Common myeloid progenitor, CD34-positive (primary cell): ENCODE measurements around the gene TMEM8B.

Experiments used
- CTCF ChIA-PET: fragments of 350-600 bp; sonication (Branson Sonifier 250); formaldehyde crosslinking; loops from one replicate; lab custom pipeline; 2021; ENCODE audit warnings: antibody characterized with exemption; lab: Charles Lee
- POLR2A ChIA-PET: fragments of 350-600 bp; sonication (Branson Sonifier 250); formaldehyde crosslinking; loops from one replicate; lab custom pipeline; 2021; ENCODE audit warnings: antibody characterized with exemption; lab: Charles Lee
- DNase-seq, 3 donors: peaks; one replicate each; pipeline versions ENCODE4 v3.0.0 to v3.0.0-alpha.2; 2013
- H3K27ac ChIP-seq, 2 experiments: 1 replicate in 1 of 2; 2 replicates in 1 of 2; pipeline ENCODE4 v1.7.0; 2013; ENCODE audit warnings: inconsistent platforms in 2 of 2, low read length in 2 of 2, mild to moderate bottlenecking in 2 of 2, low read depth in 1 of 2, moderate library complexity in 1 of 2; ENCODE audit not compliant: severe bottlenecking in 2 of 2, insufficient read depth in 1 of 2, poor library complexity in 1 of 2
- H3K27me3 ChIP-seq, 5 experiments: replicated peaks in 2 of 5; 1 replicate in 3 of 5; 2 replicates in 2 of 5; pipeline versions ENCODE4 v1.6.1 to v1.7.0; 2013; ENCODE audit warnings: low read length in 4 of 5, mild to moderate bottlenecking in 2 of 5, moderate library complexity in 2 of 5, inconsistent platforms in 1 of 5; ENCODE audit not compliant: insufficient read depth in 5 of 5, control insufficient read depth in 4 of 5
- H3K36me3 ChIP-seq, 4 experiments: 1 replicate in 2 of 4; 2 replicates in 2 of 4; pipeline versions ENCODE4 v1.6.1 to v1.7.0; 2013; ENCODE audit warnings: low read length in 3 of 4, control low read depth in 1 of 4, mild to moderate bottlenecking in 1 of 4; ENCODE audit not compliant: control insufficient read depth in 4 of 4, insufficient read depth in 4 of 4
- H3K4me1 ChIP-seq, 4 experiments: 1 replicate in 3 of 4; 2 replicates in 1 of 4; pipeline versions ENCODE4 v1.6.1 to v1.7.1; 2013; ENCODE audit warnings: low read length in 3 of 4, mild to moderate bottlenecking in 3 of 4, control low read depth in 1 of 4, inconsistent platforms in 1 of 4, moderate library complexity in 1 of 4; ENCODE audit not compliant: control insufficient read depth in 4 of 4, insufficient read depth in 4 of 4; ENCODE audit errors: control extremely low read depth in 1 of 4
- H3K4me3 ChIP-seq, 7 experiments: 1 replicate in 4 of 7; 2 replicates in 3 of 7; pipeline versions ENCODE4 v1.5.1 to v1.7.0; 2013; ENCODE audit warnings: mild to moderate bottlenecking in 7 of 7, low read length in 6 of 7, moderate library complexity in 6 of 7, inconsistent platforms in 2 of 7, low read depth in 2 of 7, control low read depth in 1 of 7; ENCODE audit not compliant: insufficient read depth in 4 of 7, control insufficient read depth in 1 of 7; ENCODE audit errors: extremely low read depth in 1 of 7
- H3K9me3 ChIP-seq, 5 experiments: 1 replicate in 4 of 5; 2 replicates in 1 of 5; pipeline versions ENCODE4 v1.6.1 to v1.7.1; 2013; ENCODE audit warnings: low read length in 4 of 5, mild to moderate bottlenecking in 2 of 5, inconsistent platforms in 1 of 5, low read depth in 1 of 5, moderate library complexity in 1 of 5; ENCODE audit not compliant: control insufficient read depth in 4 of 5, insufficient read depth in 2 of 5; ENCODE audit errors: control extremely low read depth in 1 of 5
- WGBS: methylation state at CpG from one replicate; pipeline ENCODE4 v1.1.5; 2013; ENCODE audit not compliant: insufficient coverage; 5-methylcytosine and 5-hydroxymethylcytosine counted together

TMEM8B gene

DNA sequence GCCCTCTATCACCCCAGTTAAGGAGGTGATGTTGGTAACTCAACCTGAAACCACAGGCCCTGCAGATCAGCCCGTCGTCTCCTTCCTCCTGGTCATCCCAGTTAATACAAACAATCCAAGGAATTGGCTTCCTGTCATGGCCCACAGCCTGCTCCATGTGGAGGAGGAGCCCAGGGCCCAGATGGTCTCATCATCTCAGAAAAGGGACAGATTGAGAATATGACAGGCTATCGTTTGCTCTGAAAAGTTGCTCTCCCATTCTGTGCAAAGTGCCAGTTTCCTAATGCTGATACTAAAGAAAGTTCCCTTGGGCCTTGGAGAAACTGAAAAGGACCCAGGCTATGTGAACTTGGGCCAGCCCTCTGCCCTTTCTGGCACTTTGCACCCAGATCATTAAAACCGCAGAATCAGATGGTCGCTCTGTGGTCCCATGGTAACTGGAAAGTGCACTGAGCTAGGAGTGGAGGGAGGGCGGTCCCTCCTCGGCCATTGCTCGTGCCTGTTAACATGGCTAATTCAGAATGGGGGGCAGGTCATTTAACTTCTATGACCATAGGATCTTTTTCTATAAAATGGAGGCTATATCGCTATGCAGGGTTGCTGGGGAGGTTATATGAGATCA is 79.6 kb downstream of the TMEM8B start:
- no peaks in the 10 kb centered on the region for H3K36me3 ChIP-seq
- no peak overlapping the region for H3K27ac ChIP-seq
- WGBS, result 96% methylated on average over 5 of the region's 9 CpGs
- ChIA-PET POLR2A (no interaction called here), CTCF (interaction anchor here (0.7 to 9.6 kb wide), 2 partner anchors 35 to 46 kb away, joined by 3 to 104 read pairs; no protein-coding TSS in a partner anchor)
- H3K4me1 ChIP-seq, result peaks cover 2 to 66% (median 51%) of the 10 kb centered on the region in 4 experiments
- DNase-seq, result no peak
- no peaks in the 10 kb centered on the region for H3K9me3 ChIP-seq
- peaks cover 0 to 3% (median 0%) of the 10 kb centered on the region in 5 experiments for H3K27me3 ChIP-seq
- H3K4me3 ChIP-seq, result no peak overlapping the region

DNA sequence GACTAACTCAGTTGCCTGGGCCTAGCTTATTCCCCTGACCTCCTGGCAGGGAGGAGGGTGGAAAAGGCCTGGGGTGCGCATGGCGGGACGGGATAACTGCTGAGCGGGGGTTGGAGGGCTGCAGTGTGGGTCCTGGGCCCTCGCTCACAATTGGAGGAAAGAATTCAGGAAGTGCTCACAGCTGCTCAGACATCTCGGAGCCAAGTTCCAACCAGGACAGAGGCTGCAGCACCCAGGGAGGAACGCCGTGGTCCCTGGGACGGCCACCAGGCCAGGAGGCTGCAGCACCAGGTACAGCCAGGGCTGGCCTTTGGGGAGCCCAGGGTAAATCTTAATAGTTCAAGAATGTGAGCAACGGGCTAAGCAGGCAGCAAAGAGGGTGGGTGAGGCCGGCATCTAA is 80.2 kb downstream of the TMEM8B start, which contains the start of gene SPAAR:
TSS of gene SPAAR (plus strand) at position 217 of the 400 bp plus-strand sequence. CDS start 974 bp downstream, outside the sequence.
- no peak within 1 kb of the TSS for H3K4me3 ChIP-seq
- H3K9me3 ChIP-seq, result no peaks in the 10 kb centered on the region
- peaks cover 0 to 3% (median 0%) of the 10 kb centered on the region in 5 experiments for H3K27me3 ChIP-seq
- peaks cover 2 to 69% (median 51%) of the 10 kb centered on the region in 4 experiments for H3K4me1 ChIP-seq
- WGBS, result 90% methylated on average over 11 of the region's 11 CpGs
- no peaks in the 10 kb centered on the region for H3K36me3 ChIP-seq
- DNase-seq, result no peak
- POLR2A ChIA-PET, result no interaction called here
- no peak within 1 kb of the TSS for H3K27ac ChIP-seq
- CTCF ChIA-PET, result interaction anchor here (0.7 to 9.6 kb wide), 2 partner anchors 34 to 46 kb away, joined by 3 to 104 read pairs; no protein-coding TSS in a partner anchor

- CTCF ChIA-PET, result interaction anchor here (1.0 to 9.6 kb wide), 7 partner anchors 10 to 177 kb away, joined by 3 to 104 read pairs (median 6); partner anchors contain the start of genes CREB3 and SPAG8
These were observed 80.9 kb downstream of the TMEM8B start for GRCh38 chr9:35909687-35910612.

GRCh38 chr9:35910613-35911359 is 81.8 kb downstream of the TMEM8B start:
- POLR2A ChIA-PET, result interaction anchor here (0.5 kb wide), 1 partner anchor 56 kb away, joined by 3 read pairs; no protein-coding TSS in a partner anchor
- CTCF ChIA-PET, result interaction anchor here (1.0 to 3.4 kb wide), 13 partner anchors 8 to 178 kb away, joined by 3 to 12 read pairs (median 4); partner anchors contain the start of genes CREB3 and SPAG8
- Histone ChIP-seq H3K4me1 (peaks cover 2 to 64% (median 49%) of the 10 kb centered on the region in 4 experiments), H3K27ac (peak overlapping the region in 1 of 2 experiments; percentile 60), H3K9me3 (no peaks in the 10 kb centered on the region), H3K36me3 (no peaks in the 10 kb centered on the region), H3K27me3 (no peaks in the 10 kb centered on the region), H3K4me3 (peak overlapping the region in 1 of 7 experiments; percentile 36)
- peak; percentile 56 to 76 (median 69) for DNase-seq
- 38% methylated on average over 13 of the region's 14 CpGs for WGBS

More at GRCh38 chr9:35909687-35910612, 80.9 kb downstream of the TMEM8B start:
- Histone ChIP-seq H3K9me3 (no peaks in the 10 kb centered on the region), H3K4me3 (no peak overlapping the region), H3K27ac (no peak overlapping the region), H3K27me3 (peaks cover 0 to 2% (median 0%) of the 10 kb centered on the region in 5 experiments), H3K36me3 (no peaks in the 10 kb centered on the region), H3K4me1 (peaks cover 2 to 71% (median 51%) of the 10 kb centered on the region in 4 experiments)
- no peak for DNase-seq
- POLR2A ChIA-PET, result interaction anchor here (0.6 kb wide), 1 partner anchor 145 kb away, joined by 5 read pairs; no protein-coding TSS in a partner anchor
- WGBS, result 95% methylated on average over 34 of the region's 34 CpGs

- CTCF ChIA-PET, result interaction anchor here (0.7 to 3.4 kb wide), 13 partner anchors 8 to 179 kb away, joined by 3 to 12 read pairs (median 4); partner anchors contain the start of genes CREB3 and SPAG8
- 92% methylated on average over 6 of the region's 10 CpGs for WGBS
These were observed 82.7 kb downstream of the TMEM8B start for GRCh38 chr9:35911690-35912089.

DNA sequence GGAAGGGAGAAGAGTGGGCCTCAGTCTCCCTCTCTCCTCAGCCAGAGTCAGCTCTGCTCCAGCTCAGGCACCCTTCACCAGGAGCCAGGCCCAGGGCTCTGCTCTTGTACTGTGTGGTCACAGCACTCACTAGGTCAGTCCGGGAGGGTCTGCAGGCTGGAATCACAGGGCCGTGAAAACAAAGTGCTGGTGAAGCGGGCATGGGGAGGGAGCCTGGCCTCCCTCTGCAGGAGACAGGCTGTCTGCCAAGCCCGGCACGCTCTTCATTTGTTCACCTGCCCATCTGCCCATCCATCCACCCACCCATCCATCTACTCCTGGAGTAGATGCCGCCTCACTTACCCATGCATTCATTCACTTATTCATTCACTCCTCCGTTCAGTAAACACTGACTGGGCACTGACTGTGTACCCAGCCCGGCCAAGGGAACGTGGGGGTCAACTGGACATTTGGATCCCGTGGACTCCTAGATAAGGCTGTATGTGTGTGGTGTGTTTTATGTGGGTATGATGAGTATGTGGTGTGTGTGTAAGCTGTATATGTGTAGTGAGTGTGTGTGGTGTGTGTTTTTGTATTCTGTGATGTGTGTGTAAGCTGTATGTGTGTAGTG is 83.9 kb downstream of the TMEM8B start:
- peaks cover 2 to 46% (median 41%) of the 10 kb centered on the region in 4 experiments for H3K4me1 ChIP-seq
- no peak for DNase-seq
- ChIA-PET CTCF (interaction anchor here (1.4 to 3.4 kb wide), 3 partner anchors 10 to 32 kb away, joined by 4 to 12 read pairs (median 5); no protein-coding TSS in a partner anchor), POLR2A (interaction anchor here (1.3 kb wide), 1 partner anchor 13 kb away, joined by 4 read pairs; no protein-coding TSS in a partner anchor)
- H3K27me3 ChIP-seq, result no peaks in the 10 kb centered on the region
- H3K27ac ChIP-seq, result no peak overlapping the region
- H3K36me3 ChIP-seq, result no peaks in the 10 kb centered on the region
- no peak overlapping the region for H3K4me3 ChIP-seq
- H3K9me3 ChIP-seq, result no peaks in the 10 kb centered on the region
- 94% methylated on average over 8 of the region's 10 CpGs for WGBS

More at GRCh38 chr9:35911690-35912089, 82.7 kb downstream of the TMEM8B start:
- H3K27me3 ChIP-seq, result no peaks in the 10 kb centered on the region
- no peaks in the 10 kb centered on the region for H3K9me3 ChIP-seq
- peak overlapping the region in 1 of 7 experiments; percentile 4 for H3K4me3 ChIP-seq
- no peaks in the 10 kb centered on the region for H3K36me3 ChIP-seq
- peaks cover 2 to 57% (median 49%) of the 10 kb centered on the region in 4 experiments for H3K4me1 ChIP-seq
- POLR2A ChIA-PET, result interaction anchor here (1.3 kb wide), 1 partner anchor 14 kb away, joined by 4 read pairs; no protein-coding TSS in a partner anchor
- DNase-seq, result no peak
- H3K27ac ChIP-seq, result peak overlapping the region in 1 of 2 experiments; percentile 60
